ENCODE data around the gene ACBD3.
A peak's percentile ranks its signal among the peaks of the same experiment; 100 is the strongest.

ACBD3 gene

DNA sequence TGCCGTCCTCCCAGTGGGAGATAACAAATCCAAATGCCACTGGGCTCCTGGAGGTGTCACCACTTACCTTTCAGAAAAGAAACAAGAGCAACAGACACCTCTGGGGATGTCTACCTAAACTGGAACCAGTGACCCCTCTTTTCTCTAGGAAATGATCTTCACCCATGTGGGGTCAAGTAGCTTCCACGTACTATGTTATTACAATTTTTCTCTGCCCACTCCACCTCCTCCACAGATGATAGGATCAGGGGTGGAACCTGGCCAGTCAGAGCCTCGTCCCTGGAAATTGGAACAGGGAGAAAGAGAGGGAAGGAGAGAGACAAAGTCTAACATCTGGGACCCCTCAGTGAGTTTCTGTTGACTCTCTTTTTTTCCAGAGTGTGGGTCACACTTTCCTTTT is 73.9 kb downstream of the ACBD3 start:
- Histone ChIP-seq H3K4me3 (ENCODE audit: severe bottlenecking) (no peak overlapping the region), H3K9me3 (ENCODE audit: severe bottlenecking) (no peaks in the 10 kb centered on the region), H3K36me3 (ENCODE audit: low read depth) (no peaks in the 10 kb centered on the region), H3K27me3 (ENCODE audit: insufficient read depth, poor library complexity, severe bottlenecking) (no peaks in the 10 kb centered on the region), H3K27ac (ENCODE audit: poor library complexity, severe bottlenecking) (no peak overlapping the region), H3K4me1 (ENCODE audit: insufficient read depth, poor library complexity, severe bottlenecking) (no peaks in the 10 kb centered on the region)
- DNase-seq (ENCODE audit: low spot score) = no peak
- TF ChIP-seq, protein P1, sequence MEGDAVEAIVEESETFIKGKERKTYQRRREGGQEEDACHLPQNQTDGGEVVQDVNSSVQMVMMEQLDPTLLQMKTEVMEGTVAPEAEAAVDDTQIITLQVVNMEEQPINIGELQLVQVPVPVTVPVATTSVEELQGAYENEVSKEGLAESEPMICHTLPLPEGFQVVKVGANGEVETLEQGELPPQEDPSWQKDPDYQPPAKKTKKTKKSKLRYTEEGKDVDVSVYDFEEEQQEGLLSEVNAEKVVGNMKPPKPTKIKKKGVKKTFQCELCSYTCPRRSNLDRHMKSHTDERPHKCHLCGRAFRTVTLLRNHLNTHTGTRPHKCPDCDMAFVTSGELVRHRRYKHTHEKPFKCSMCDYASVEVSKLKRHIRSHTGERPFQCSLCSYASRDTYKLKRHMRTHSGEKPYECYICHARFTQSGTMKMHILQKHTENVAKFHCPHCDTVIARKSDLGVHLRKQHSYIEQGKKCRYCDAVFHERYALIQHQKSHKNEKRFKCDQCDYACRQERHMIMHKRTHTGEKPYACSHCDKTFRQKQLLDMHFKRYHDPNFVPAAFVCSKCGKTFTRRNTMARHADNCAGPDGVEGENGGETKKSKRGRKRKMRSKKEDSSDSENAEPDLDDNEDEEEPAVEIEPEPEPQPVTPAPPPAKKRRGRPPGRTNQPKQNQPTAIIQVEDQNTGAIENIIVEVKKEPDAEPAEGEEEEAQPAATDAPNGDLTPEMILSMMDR (IDR thresholded peaks at IDR 0.05; ENCODE audit: poor library complexity, severe bottlenecking) = no peak
- no peak for ATAC-seq (ENCODE audit: low read depth)

DNA sequence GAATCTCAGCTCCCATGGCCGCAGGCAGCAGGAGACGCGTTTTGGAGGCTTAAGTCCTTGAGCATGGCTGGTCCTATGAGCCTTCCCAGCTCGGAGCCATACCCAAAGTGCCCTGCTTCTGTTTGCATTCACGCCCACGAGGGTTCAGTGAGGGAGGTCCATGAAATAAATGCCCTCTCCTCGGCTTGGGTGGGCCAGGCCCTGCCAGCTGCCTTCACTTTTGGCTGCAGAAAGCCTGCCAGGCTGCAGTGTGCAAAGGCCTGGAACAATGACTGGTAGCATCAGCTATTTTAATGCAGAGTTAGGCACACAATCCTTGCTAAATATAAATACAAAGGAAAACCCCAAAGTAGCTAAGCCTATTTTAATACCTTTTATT is 74.7 kb downstream of the ACBD3 start:
- no peak for ATAC-seq (ENCODE audit: low read depth)
- H3K27ac ChIP-seq (ENCODE audit: poor library complexity, severe bottlenecking) = no peak overlapping the region
- no peak for DNase-seq (ENCODE audit: low spot score)
- no peak overlapping the region for H3K4me3 ChIP-seq (ENCODE audit: severe bottlenecking)
- TF ChIP-seq, protein P1 (IDR thresholded peaks at IDR 0.05; ENCODE audit: poor library complexity, severe bottlenecking) = no peak
- no peaks in the 10 kb centered on the region for H3K4me1 ChIP-seq (ENCODE audit: insufficient read depth, poor library complexity, severe bottlenecking)
- H3K36me3 ChIP-seq (ENCODE audit: low read depth) = no peaks in the 10 kb centered on the region
- H3K9me3 ChIP-seq (ENCODE audit: severe bottlenecking) = no peaks in the 10 kb centered on the region
- H3K27me3 ChIP-seq (ENCODE audit: insufficient read depth, poor library complexity, severe bottlenecking) = no peaks in the 10 kb centered on the region

DNA sequence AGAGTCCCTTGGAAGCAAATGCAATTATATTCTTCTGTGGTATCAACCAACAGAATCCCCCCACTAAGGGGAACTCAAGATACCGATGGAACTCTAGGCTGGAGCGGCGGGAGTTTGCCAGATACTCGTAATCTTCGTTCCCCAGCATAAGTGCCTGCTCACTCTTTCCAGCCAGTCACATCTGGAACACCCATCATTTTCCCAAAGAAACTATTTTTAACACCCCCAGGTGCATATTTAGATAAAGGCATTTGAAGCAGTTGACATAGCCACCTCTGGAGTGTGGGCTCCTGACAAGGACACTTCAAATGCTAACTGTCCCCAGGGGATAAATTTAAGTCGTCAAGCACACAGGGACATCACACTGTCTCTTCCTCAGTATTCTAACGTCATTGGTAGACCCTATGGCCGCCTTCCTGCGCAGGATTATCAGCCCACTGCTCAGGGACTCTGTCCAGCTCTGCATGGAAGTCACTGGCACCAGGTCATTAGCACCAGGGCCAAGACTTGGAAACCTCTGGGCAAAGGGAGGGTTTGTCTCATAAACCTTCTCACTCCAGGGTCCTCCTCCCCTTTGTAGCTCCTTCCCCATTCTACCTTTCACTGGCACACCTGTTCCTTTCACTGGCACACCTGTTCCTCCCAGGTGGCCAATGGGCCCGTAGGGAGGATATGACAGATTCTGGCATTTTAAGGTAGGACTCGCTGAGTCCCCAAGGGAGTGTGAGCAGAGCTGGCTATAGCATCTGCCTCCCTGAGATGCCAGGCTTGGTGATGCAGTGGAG is 75.3 kb downstream of the ACBD3 start:
- Histone ChIP-seq H3K4me1 (ENCODE audit: insufficient read depth, poor library complexity, severe bottlenecking) (no peaks in the 10 kb centered on the region), H3K9me3 (ENCODE audit: severe bottlenecking) (no peaks in the 10 kb centered on the region), H3K27me3 (ENCODE audit: insufficient read depth, poor library complexity, severe bottlenecking) (no peaks in the 10 kb centered on the region), H3K27ac (ENCODE audit: poor library complexity, severe bottlenecking) (peak overlapping the region; percentile 74), H3K36me3 (ENCODE audit: low read depth) (no peaks in the 10 kb centered on the region), H3K4me3 (ENCODE audit: severe bottlenecking) (peak overlapping the region; percentile 50)
- TF ChIP-seq, protein P1 (IDR thresholded peaks at IDR 0.05; ENCODE audit: poor library complexity, severe bottlenecking) = no peak
- no peak for ATAC-seq (ENCODE audit: low read depth)
- no peak for DNase-seq (ENCODE audit: low spot score)

DNA sequence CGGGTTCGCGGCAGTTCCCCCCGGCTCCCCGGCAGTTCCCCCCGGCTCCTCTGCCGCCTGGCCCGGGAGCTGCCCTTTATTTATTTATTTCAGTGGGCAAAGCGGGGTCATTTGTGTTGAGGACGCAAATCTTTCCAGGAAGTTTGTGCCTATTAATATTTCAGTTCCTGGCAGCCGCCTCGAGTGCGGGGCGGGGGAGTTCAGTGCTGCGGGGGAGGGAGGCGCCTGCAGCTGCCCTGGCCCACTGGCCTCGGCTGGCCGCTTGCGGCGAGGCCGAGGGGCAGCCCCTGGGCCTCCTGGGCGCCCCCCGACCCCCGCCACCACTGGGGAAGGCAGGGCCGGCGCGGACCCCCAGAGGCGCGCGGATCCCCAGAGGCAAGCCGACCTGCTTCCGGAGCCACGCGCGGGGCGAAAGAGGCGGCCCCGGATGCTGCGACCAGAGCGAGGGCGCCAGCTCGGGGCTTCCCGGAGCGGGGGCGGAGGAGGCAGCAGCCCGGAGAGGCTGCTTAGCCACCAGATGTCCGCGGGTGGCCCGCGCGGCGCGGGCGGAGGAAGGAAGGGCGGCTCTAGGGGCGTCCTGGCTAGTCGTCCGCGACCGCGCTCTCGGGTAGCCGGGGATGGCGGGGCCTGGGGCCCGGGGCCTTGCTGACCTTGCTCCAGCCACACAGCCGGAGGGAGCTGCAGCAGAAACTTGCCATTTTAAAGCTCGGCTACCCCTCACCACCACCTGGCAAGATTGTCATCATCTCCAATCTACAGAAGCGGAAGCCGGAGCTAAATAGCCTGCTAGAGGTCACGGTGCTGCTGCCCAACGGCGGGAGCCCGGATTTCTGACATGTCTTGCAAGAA is 76.1 kb downstream of the ACBD3 start:
- Histone ChIP-seq H3K4me3 (ENCODE audit: severe bottlenecking) (peak overlapping the region; percentile 50), H3K4me1 (ENCODE audit: insufficient read depth, poor library complexity, severe bottlenecking) (no peaks in the 10 kb centered on the region), H3K27ac (ENCODE audit: poor library complexity, severe bottlenecking) (peak overlapping the region; percentile 74), H3K27me3 (ENCODE audit: insufficient read depth, poor library complexity, severe bottlenecking) (no peaks in the 10 kb centered on the region), H3K36me3 (ENCODE audit: low read depth) (no peaks in the 10 kb centered on the region), H3K9me3 (ENCODE audit: severe bottlenecking) (no peaks in the 10 kb centered on the region)
- no peak for DNase-seq (ENCODE audit: low spot score)
- TF ChIP-seq, protein P1 (IDR thresholded peaks at IDR 0.05; ENCODE audit: poor library complexity, severe bottlenecking) = no peak
- peak; percentile 51 for ATAC-seq (ENCODE audit: low read depth)

All from RWPE2 (cell line).